HepG2 (cell line): ENCODE data around the gene DAB1. TPM values are rescaled to one million over a fixed set of nuclear protein-coding genes. Genes with fewer than 3 reads are reported as not detected.

Source experiments
- ATAC-seq: fragments of 200-7000 bp; cut with Tn5 transposase; 3 replicates; pipeline ENCODE4 v1.9.1; 2020; ENCODE audit warnings: mild to moderate bottlenecking, moderate library complexity
- BruUV-seq: library from RNA; stranded (reverse); fragments of 400-500 nt; replicated peaks from 2 replicates; lab custom pipeline; 2021; lab: Mats Ljungman, UMichigan
- CTCF ChIA-PET: fragments of 300-600 bp; formaldehyde crosslinking; extraction: SDS; loops from one replicate; lab custom pipeline; 2021; ENCODE audit warnings: low total read pairs, inconsistent platforms, low intra/inter-chr PET ratio; lab: Yijun Ruan, JAX
- POLR2A ChIA-PET: fragments of 350-600 bp; sonication (Branson Sonifier 250); formaldehyde crosslinking; loops from one replicate; lab custom pipeline; 2020; ENCODE audit warnings: antibody characterized with exemption, inconsistent platforms; lab: Yijun Ruan, JAX
- DNase-seq: peaks from one replicate; pipeline ENCODE4 v3.0.0-alpha.2; 2015; ENCODE audit warnings: low spot score
- FAIRE-seq: peaks from 3 replicates; lab custom pipeline; 2011; peaks lifted over from hg19 to GRCh38; lab: Jason Lieb, UNC
- H2AFZ ChIP-seq: one replicate; pipeline ENCODE4 v1.6.1; 2011; ENCODE audit warnings: low read length, inconsistent platforms
- H3K27ac ChIP-seq: fragments of 300-600 bp; 3 replicates; pipeline ENCODE4 v1.8.0; 2011; ENCODE audit warnings: mixed run types, mild to moderate bottlenecking, mixed read lengths, low read length, inconsistent platforms; ENCODE audit not compliant: insufficient read depth; ENCODE audit errors: extremely low read length
- H3K27me3 ChIP-seq, 2 experiments: fragments of 200-600 bp in 1 of 2; 2 replicates in 1 of 2; 3 replicates in 1 of 2; pipeline versions ENCODE4 v1.6.0 to v1.8.0; 2011; ENCODE audit warnings: low read length in 2 of 2, mild to moderate bottlenecking in 2 of 2, moderate library complexity in 2 of 2, inconsistent platforms in 1 of 2; ENCODE audit not compliant: insufficient read depth in 2 of 2, control insufficient read depth in 1 of 2
- H3K36me3 ChIP-seq, 2 experiments: fragments of 200-600 bp in 1 of 2; replicated peaks in 1 of 2; 2 replicates in 1 of 2; 3 replicates in 1 of 2; pipeline versions ENCODE4 v1.5.1 to v1.8.0; 2011; ENCODE audit warnings: low read length in 2 of 2, inconsistent platforms in 1 of 2; ENCODE audit not compliant: insufficient read depth in 2 of 2, control insufficient read depth in 1 of 2
- H3K4me1 ChIP-seq: 2 replicates; pipeline ENCODE4 v1.5.1; 2012; ENCODE audit warnings: low read length, inconsistent platforms; ENCODE audit not compliant: insufficient read depth
- H3K4me2 ChIP-seq: 2 replicates; pipeline ENCODE4 v1.6.0; 2011; ENCODE audit warnings: low read depth, low read length, inconsistent platforms
- H3K4me3 ChIP-seq, 3 experiments: fragments of 200-600 bp in 1 of 3; sonication (generic), shearing (Covaris generic) in 1 of 3; replicated peaks in 1 of 3; 2 replicates each; pipeline ENCODE4 v1.5.1; 2011 to 2016; ENCODE audit warnings: low read length in 3 of 3, inconsistent platforms in 2 of 3, low read depth in 2 of 3, mild to moderate bottlenecking in 2 of 3, control low read depth in 1 of 3, mixed read lengths in 1 of 3; ENCODE audit not compliant: insufficient read depth in 1 of 3
- H3K79me2 ChIP-seq: one replicate; pipeline ENCODE4 v1.6.1; 2011; ENCODE audit warnings: low read length, inconsistent platforms; ENCODE audit not compliant: insufficient read depth
- H3K9ac ChIP-seq: 2 replicates; pipeline ENCODE4 v1.6.0; 2011; ENCODE audit warnings: mild to moderate bottlenecking, low read depth, low read length, inconsistent platforms; ENCODE audit not compliant: insufficient read depth
- H3K9me3 ChIP-seq: 2 replicates; pipeline ENCODE4 v1.5.1; 2012; ENCODE audit warnings: mild to moderate bottlenecking, low read length
- H4K20me1 ChIP-seq: 2 replicates; pipeline ENCODE4 v1.6.0; 2011; ENCODE audit warnings: inconsistent platforms, mild to moderate bottlenecking, low read length, moderate library complexity; ENCODE audit not compliant: insufficient read depth
- CEBPB ChIP-seq: IDR thresholded peaks from 2 replicates; pipeline ENCODE4 v1.6.1; 2011; ENCODE audit warnings: low read depth, low read length, improper control_type of control experiment, borderline replicate concordance
- HES4 ChIP-seq: sonication (generic); formaldehyde crosslinking; IDR thresholded peaks from 2 replicates; pipeline ENCODE4 v1.9.0; 2021; ENCODE audit warnings: mild to moderate bottlenecking, missing genetic modification reagents, borderline replicate concordance
- HNRNPK ChIP-seq: fragments of 200-400 bp; formaldehyde crosslinking; IDR thresholded peaks from 2 replicates; pipeline ENCODE4 v1.6.1; 2018; ENCODE audit warnings: low read length, low read depth, moderate library complexity, mild to moderate bottlenecking; ENCODE audit not compliant: poor library complexity, severe bottlenecking
- ZNF207 ChIP-seq: fragments of 450-650 bp; IDR thresholded peaks from 2 replicates; pipeline ENCODE4 v1.6.1; 2016; ENCODE audit warnings: antibody characterized with exemption, borderline replicate concordance
- ZNF614 ChIP-seq: IDR thresholded peaks from 2 replicates; pipeline ENCODE4 v1.6.1; 2018; ENCODE audit warnings: missing biosample characterization, missing genetic modification reagents, inconsistent platforms, borderline replicate concordance
- ZNF790 ChIP-seq: sonication (generic); formaldehyde crosslinking; IDR thresholded peaks from 2 replicates; pipeline ENCODE4 v1.8.0; 2022; ENCODE audit warnings: missing genetic modification reagents, mild to moderate bottlenecking, borderline replicate concordance
- WGBS: methylation state at CpG from one replicate; pipeline ENCODE4 v1.1.6; 2017; ENCODE audit warnings: low lambda C conversion rate; 5-methylcytosine and 5-hydroxymethylcytosine counted together
- in situ Hi-C: cut with HindIII; loops from 2 replicates; pipeline ENCODE4 v1.10.0; 2017; ENCODE audit warnings: low pct_unique_long_range_greater_than_20kb; ENCODE audit not compliant: extremely low pct_ligation_motif_present
- intact Hi-C: fragments of 100-400 bp; cut with micrococcal nuclease; formaldehyde crosslinking; loops from one replicate; pipeline ENCODE4 v1.10.0; 2022; ENCODE audit not compliant: unreplicated experiment
- polyA plus RNA-seq, 8 experiments: library from polyadenylated mRNA; depleted of rRNA in 3 of 8; stranded (reverse) in 7 of 8; unstranded in 1 of 8; fragments of >200 nt; fragmentation: Illumina TruSeq in 4 of 8; extraction: Trizol in 4 of 8; gene quantifications; 2 replicates each; pipeline versions ENCODE4 v1.2.1 to v1.2.3, GENCODE V29; 2011 to 2016; ENCODE audit warnings: low read depth in 4 of 8, missing spikeins in 1 of 8, mixed read lengths in 1 of 8; ENCODE audit not compliant: insufficient read depth in 1 of 8
- total RNA-seq, 5 experiments: library from RNA; depleted of rRNA; stranded (reverse); fragments of >200 nt; fragmentation: Illumina TruSeq; extraction: Trizol; gene quantifications; 2 replicates each; pipeline ENCODE4 v1.2.3, GENCODE V29; 2016; ENCODE audit warnings: low read depth in 1 of 5
- TF ChIP-seq, protein P1 (sequence below): sonication (generic); formaldehyde crosslinking; IDR thresholded peaks from 2 replicates; pipeline ENCODE4 v1.4.0; 2020; ENCODE audit warnings: missing genetic modification reagents, mild to moderate bottlenecking, borderline replicate concordance

Gene DAB1
- total and polyA plus RNA-seq, 2 of the 13 experiments (the other 11 are each of a cell fraction or from before 2014, with no cell fraction given), result 0.04 to 0.13 TPM

DNA sequence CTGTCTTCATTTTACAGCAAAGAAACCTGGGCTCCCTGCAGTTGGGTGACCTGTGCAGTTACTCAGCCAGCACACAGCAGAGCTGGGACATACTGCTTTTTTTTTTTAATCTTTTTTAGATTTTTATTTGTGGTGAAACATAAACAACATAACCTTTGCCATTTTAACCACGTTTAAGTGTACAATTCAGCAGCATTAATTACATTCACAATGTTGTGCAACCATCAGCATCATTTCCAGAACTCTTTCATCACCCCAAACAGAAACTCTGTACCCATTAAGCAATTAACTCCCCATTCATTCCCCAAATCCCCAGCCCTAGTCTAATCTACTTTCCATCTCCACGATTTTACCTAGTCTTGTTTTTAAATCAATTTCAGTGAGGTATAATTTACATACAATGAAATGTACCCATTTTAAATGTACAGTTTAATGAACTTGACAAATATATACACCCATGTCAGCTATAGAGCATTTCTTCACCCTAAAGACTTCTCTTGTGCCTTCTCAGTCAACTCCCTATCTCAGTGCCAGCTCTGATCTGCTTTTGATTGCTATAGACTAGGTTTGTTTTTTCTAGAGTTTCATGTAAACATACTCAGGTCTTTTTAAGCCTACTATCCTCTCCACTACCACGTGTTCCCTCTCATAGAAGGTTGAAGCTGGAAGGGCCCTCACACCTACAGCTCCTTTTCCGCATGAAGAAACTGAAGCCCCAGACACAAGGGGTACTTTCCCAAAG, 420.3 kb downstream of the DAB1 start:
- POLR2A ChIA-PET, result no interaction called here
- Histone ChIP-seq H3K4me1 (peaks cover 23% of the 10 kb centered on the region), H3K79me2 (no peaks in the 10 kb centered on the region), H3K27ac (no peak overlapping the region), H3K4me3 (no peak overlapping the region), H3K4me2 (no peak overlapping the region), H4K20me1 (no peaks in the 10 kb centered on the region), H3K9me3 (no peaks in the 10 kb centered on the region), H3K36me3 (no peaks in the 10 kb centered on the region), H2AFZ (no peak overlapping the region), H3K9ac (no peak overlapping the region), H3K27me3 (no peaks in the 10 kb centered on the region)
- WGBS, result 26% methylated on average over 4 of the region's 4 CpGs
- no peak for ATAC-seq
- TF ChIP-seq ZNF614, result no peak
- no peak for TF ChIP-seq ZNF207
- no peak for TF ChIP-seq ZNF790
- TF ChIP-seq HNRNPK, result no peak
- TF ChIP-seq, protein P1, sequence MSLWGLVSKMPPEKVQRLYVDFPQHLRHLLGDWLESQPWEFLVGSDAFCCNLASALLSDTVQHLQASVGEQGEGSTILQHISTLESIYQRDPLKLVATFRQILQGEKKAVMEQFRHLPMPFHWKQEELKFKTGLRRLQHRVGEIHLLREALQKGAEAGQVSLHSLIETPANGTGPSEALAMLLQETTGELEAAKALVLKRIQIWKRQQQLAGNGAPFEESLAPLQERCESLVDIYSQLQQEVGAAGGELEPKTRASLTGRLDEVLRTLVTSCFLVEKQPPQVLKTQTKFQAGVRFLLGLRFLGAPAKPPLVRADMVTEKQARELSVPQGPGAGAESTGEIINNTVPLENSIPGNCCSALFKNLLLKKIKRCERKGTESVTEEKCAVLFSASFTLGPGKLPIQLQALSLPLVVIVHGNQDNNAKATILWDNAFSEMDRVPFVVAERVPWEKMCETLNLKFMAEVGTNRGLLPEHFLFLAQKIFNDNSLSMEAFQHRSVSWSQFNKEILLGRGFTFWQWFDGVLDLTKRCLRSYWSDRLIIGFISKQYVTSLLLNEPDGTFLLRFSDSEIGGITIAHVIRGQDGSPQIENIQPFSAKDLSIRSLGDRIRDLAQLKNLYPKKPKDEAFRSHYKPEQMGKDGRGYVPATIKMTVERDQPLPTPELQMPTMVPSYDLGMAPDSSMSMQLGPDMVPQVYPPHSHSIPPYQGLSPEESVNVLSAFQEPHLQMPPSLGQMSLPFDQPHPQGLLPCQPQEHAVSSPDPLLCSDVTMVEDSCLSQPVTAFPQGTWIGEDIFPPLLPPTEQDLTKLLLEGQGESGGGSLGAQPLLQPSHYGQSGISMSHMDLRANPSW (CRISPR knock-in tag), result no peak
- TF ChIP-seq HES4, result no peak
- TF ChIP-seq CEBPB, result peak; percentile 66; the same call in 1 of the 2 replicates
- intact Hi-C loops (no loop called here), in situ Hi-C loops (no loop called here)
- BruUV-seq, result no TSS peak
- no peak for FAIRE-seq
- CTCF ChIA-PET, result no interaction called here
- DNase-seq, result no peak
